Colonic mucosa (tissue), 4 donors: ENCODE results near the gene MTARC2. TPM values are rescaled to one million over a fixed set of nuclear protein-coding genes. Genes with fewer than 3 reads are reported as not detected.

Experiments
- DNase-seq: peaks from one replicate; pipeline ENCODE4 v3.0.0-alpha.2; 2020
- H3K27ac ChIP-seq: fragments of 200-600 bp; one replicate; pipeline ENCODE4 v1.8.0; 2021
- H3K27me3 ChIP-seq: fragments of 200-600 bp; one replicate; pipeline ENCODE4 v1.8.0; 2021
- H3K36me3 ChIP-seq: fragments of 200-600 bp; one replicate; pipeline ENCODE4 v1.8.0; 2021
- H3K4me1 ChIP-seq: fragments of 200-600 bp; one replicate; pipeline ENCODE4 v1.8.0; 2021; ENCODE audit warnings: mild to moderate bottlenecking
- H3K4me3 ChIP-seq: fragments of 200-600 bp; one replicate; pipeline ENCODE4 v1.8.0; 2021
- H3K9ac ChIP-seq, 2 donors: one replicate each; pipeline ENCODE4 v1.7.0; 2013; ENCODE audit warnings: control low read depth in 2 of 2, low read depth in 2 of 2, low read length in 2 of 2
- H3K9me3 ChIP-seq: fragments of 200-600 bp; one replicate; pipeline ENCODE4 v1.8.0; 2021
- CTCF ChIP-seq: fragments of 200-600 bp; IDR thresholded peaks from one replicate; pipeline ENCODE4 v1.8.0; 2022; ENCODE audit warnings: antibody characterized with exemption, mild to moderate bottlenecking
- intact Hi-C: fragments of 100-400 bp; cut with DNase I; formaldehyde crosslinking; loops from one replicate; pipeline ENCODE4 v1.14.1; 2022
- total RNA-seq, 2 donors: library from RNA; stranded (reverse); fragmentation: NEBNext Ultra II Directional in 1 of 2; extraction: Animal tissue kit (Norgen Biotek cat#: 25700) in 1 of 2; gene quantifications; one replicate each; pipeline ENCODE4 v1.2.1, GENCODE V29; 2021
- donor health status: healthy.
- donor health status: DM: no; HTN: no; CAD: no.
- donor health status: DM: no; HTN: no; CAD: no.

MTARC2 gene
- total RNA-seq, result 10 to 100 TPM; 28.1 to 32.3 TPM

DNA sequence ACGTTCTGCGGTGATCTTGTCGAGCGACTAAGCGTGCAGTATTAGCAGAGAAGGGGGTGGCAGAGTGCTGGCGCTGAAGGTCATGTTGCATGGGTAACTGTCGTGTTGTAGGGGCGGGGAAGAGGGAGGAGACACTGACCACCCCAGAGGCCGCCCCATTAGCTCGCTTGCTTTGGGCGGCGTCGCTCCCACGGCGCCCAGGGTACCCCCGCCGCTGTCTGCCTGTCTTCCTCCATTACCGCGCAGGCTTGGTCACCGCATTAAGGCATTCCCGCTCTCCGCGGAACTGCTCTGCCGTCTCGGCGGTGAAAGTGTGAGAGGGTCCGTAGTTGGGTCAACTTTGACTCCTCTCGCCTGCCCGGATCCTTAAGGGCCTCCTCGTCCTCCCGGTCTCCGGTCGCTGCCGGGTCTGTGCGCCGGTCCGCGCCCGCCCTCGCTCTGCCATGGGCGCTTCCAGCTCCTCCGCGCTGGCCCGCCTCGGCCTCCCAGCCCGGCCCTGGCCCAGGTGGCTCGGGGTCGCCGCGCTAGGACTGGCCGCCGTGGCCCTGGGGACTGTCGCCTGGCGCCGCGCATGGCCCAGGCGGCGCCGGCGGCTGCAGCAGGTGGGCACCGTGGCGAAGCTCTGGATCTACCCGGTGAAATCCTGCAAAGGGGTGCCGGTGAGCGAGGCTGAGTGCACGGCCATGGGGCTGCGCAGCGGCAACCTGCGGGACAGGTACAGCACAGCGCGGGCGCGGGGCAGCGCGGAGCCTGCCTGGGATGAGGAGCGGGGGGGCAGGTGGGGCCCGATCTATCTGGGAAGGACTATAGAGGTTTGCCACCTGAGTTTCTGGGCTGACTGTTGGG, at the start of gene MTARC2:
TSS of gene MTARC2 (plus strand) at position 234 of the 846 bp plus-strand sequence. CDS start at position 444, 210 bp downstream.
- peak within 1 kb of the TSS; percentile 75 to 88 for H3K9ac ChIP-seq
- peaks cover 3% of the 10 kb centered on the region for H3K4me1 ChIP-seq
- peak within 1 kb of the TSS; percentile 58 for H3K4me3 ChIP-seq
- H3K9me3 ChIP-seq, result no peaks in the 10 kb centered on the region
- peak within 1 kb of the TSS; percentile 77 for H3K27ac ChIP-seq
- intact Hi-C loops, result no loop called here
- peak; percentile 86 for DNase-seq
- TF ChIP-seq CTCF, result no peak
- no peaks in the 10 kb centered on the region for H3K27me3 ChIP-seq
- H3K36me3 ChIP-seq, result no peaks in the 10 kb centered on the region

- Histone ChIP-seq H3K9ac (no peak overlapping the region), H3K4me1 (no peaks in the 10 kb centered on the region), H3K36me3 (no peaks in the 10 kb centered on the region), H3K27ac (no peak overlapping the region), H3K9me3 (no peaks in the 10 kb centered on the region), H3K4me3 (no peak overlapping the region), H3K27me3 (no peaks in the 10 kb centered on the region)
- TF ChIP-seq CTCF, result no peak
- intact Hi-C loops, result no loop called here
- no peak for DNase-seq
These were observed 49.5 kb upstream of the MTARC2 start for GRCh38 chr1:220698607-220699016.

- no peak for DNase-seq
- Histone ChIP-seq H3K27me3 (no peaks in the 10 kb centered on the region), H3K9me3 (no peaks in the 10 kb centered on the region), H3K9ac (no peak overlapping the region), H3K4me1 (no peaks in the 10 kb centered on the region), H3K36me3 (no peaks in the 10 kb centered on the region), H3K27ac (no peak overlapping the region), H3K4me3 (no peak overlapping the region)
- intact Hi-C loops, result no loop called here
- no peak for TF ChIP-seq CTCF
These were observed 49.1 kb upstream of the MTARC2 start for GRCh38 chr1:220699044-220699443.

DNA sequence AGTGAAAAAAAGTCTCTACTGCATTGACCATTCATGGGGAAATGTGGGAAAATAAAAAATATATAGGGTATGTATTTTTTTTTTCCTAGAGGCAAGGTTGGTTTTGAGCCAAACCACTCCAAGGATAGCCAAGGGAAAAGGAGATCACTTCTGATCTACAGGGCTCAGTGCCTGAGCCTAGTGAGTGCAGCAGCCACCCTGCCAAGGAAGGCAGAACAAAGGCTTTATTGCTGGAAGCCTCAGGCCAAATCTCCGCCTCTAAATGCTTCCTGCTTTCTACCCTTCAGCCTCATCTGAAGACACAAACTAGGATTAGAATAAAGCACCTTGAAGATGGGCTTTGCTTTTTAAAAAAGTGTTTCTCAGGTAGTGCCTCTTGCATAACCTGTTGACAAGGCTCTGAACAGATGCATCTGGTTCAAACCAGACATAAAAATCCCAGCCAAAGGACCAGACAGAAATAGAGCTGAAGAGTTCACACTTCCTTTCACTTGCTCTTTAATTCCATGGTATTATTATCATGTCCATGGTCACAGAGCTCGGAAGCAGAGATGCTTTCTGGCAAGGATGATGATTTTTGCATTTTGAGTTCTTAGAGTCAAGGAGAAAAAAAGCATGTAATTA, 47.5 kb upstream of the MTARC2 start:
- intact Hi-C loops, result no loop called here

DNA sequence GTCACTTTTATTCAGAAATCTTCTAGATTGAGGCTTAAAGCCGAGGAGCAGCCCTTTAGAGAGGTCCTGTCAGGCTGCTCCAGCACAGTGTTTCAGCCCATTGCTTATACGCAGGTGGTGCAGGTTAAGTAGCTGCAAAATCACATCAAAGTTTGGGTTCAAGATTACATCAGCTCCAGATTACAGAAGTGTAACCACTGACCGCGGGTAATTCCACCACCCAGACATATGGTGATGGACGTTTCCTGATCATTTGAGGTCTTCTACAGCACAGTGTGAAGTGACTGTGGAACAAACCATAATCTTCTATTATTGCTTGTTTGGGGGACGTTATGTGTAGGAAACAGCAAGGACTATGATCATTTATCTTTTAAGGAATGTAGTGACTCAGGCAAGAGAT, 46.1 kb upstream of the MTARC2 start:
- Histone ChIP-seq H3K9ac (no peak overlapping the region), H3K4me3 (no peak overlapping the region), H3K36me3 (no peaks in the 10 kb centered on the region), H3K9me3 (no peaks in the 10 kb centered on the region), H3K27me3 (no peaks in the 10 kb centered on the region), H3K27ac (no peak overlapping the region), H3K4me1 (no peaks in the 10 kb centered on the region)
- intact Hi-C loops, result no loop called here
- DNase-seq, result no peak
- no peak for TF ChIP-seq CTCF

More for the DNA sequence above, 47.5 kb upstream of the MTARC2 start:
- Histone ChIP-seq H3K9me3 (no peaks in the 10 kb centered on the region), H3K27me3 (no peaks in the 10 kb centered on the region), H3K4me3 (no peak overlapping the region), H3K27ac (no peak overlapping the region), H3K36me3 (no peaks in the 10 kb centered on the region), H3K9ac (no peak overlapping the region), H3K4me1 (no peaks in the 10 kb centered on the region)
- DNase-seq, result no peak
- TF ChIP-seq CTCF, result no peak
